Smooth muscle cell (in vitro differentiated cells): ENCODE results near the gene TNFRSF25. TPM values are rescaled to one million over a fixed set of nuclear protein-coding genes. Genes with fewer than 3 reads are reported as not detected.

Source experiments
- DNase-seq: peaks from one replicate; lab custom pipeline; 2025; ENCODE audit not compliant: unreplicated experiment; lab: John Stamatoyannopoulos, UW
- H2AFZ ChIP-seq: fragments of 200-600 bp; sonication (generic); 2 replicates; pipeline ENCODE4 v1.6.0; 2016; ENCODE audit warnings: antibody characterized with exemption, low read depth, mild to moderate bottlenecking
- H3F3A ChIP-seq: fragments of 200-600 bp; sonication (generic); 2 replicates; pipeline ENCODE4 v1.6.0; 2017; ENCODE audit warnings: antibody characterized with exemption, low read depth
- H3K27ac ChIP-seq: fragments of 200-600 bp; sonication (generic); 2 replicates; pipeline ENCODE4 v1.5.1; 2016; ENCODE audit warnings: low read depth, mild to moderate bottlenecking
- H3K27me3 ChIP-seq: fragments of 200-600 bp; sonication (generic); 2 replicates; pipeline ENCODE4 v1.6.1; 2016; ENCODE audit warnings: low read depth, mild to moderate bottlenecking
- H3K36me3 ChIP-seq: fragments of 200-600 bp; sonication (generic); 2 replicates; pipeline ENCODE4 v1.5.1; 2016; ENCODE audit warnings: low read depth
- H3K4me1 ChIP-seq: fragments of 200-600 bp; sonication (generic); 2 replicates; pipeline ENCODE4 v1.5.1; 2016; ENCODE audit warnings: low read depth
- H3K4me2 ChIP-seq: fragments of 200-600 bp; sonication (generic); 2 replicates; pipeline ENCODE4 v1.6.0; 2016; ENCODE audit warnings: mild to moderate bottlenecking
- H3K4me3 ChIP-seq: fragments of 200-600 bp; sonication (generic); 2 replicates; pipeline ENCODE4 v1.5.1; 2016; ENCODE audit warnings: mild to moderate bottlenecking
- H3K79me2 ChIP-seq: fragments of 200-600 bp; sonication (generic); 2 replicates; pipeline ENCODE4 v1.6.0; 2016; ENCODE audit warnings: low read depth, mild to moderate bottlenecking
- H3K9ac ChIP-seq: fragments of 200-600 bp; sonication (generic); 2 replicates; pipeline ENCODE4 v1.6.0; 2016; ENCODE audit warnings: low read depth
- H3K9me3 ChIP-seq: fragments of 200-600 bp; sonication (generic); replicated peaks from 2 replicates; pipeline ENCODE4 v1.5.1; 2016; ENCODE audit warnings: low read depth
- H4K20me1 ChIP-seq: fragments of 200-600 bp; sonication (generic); 2 replicates; pipeline ENCODE4 v1.6.0; 2016; ENCODE audit warnings: low read depth
- CTCF ChIP-seq: fragments of 200-600 bp; sonication (generic); IDR thresholded peaks from 2 replicates; pipeline ENCODE4 v1.5.1; 2017; ENCODE audit warnings: borderline replicate concordance, mild to moderate bottlenecking, antibody characterized with exemption; ENCODE audit not compliant: insufficient read depth, poor library complexity, severe bottlenecking
- WGBS: methylation state at CpG from one replicate; pipeline ENCODE4 v1.1.7; 2016; ENCODE audit warnings: low lambda C conversion rate; 5-methylcytosine and 5-hydroxymethylcytosine counted together
- polyA plus RNA-seq: library from polyadenylated mRNA; unstranded; fragments of >200 nt; fragmentation: Nextera tagmentation; extraction: Ambion mirVana; gene quantifications from 2 replicates; pipeline ENCODE4 v1.2.1, GENCODE V29; 2016
- total RNA-seq: library from RNA; depleted of rRNA; stranded (reverse); fragments of >200 nt; gene quantifications from 2 replicates; pipeline ENCODE4 v1.2.3, GENCODE V29; 2014

The TNFRSF25 gene
- total and polyA plus RNA-seq, 2 experiments from 2014 or later = 10.1 to 19.8 TPM

GRCh38 chr1:6503884-6504602 lies 38.1 kb upstream of the TNFRSF25 start:
- Histone ChIP-seq H3F3A (no peaks in the 10 kb centered on the region), H2AFZ (no peak overlapping the region), H3K9me3 (no peaks in the 10 kb centered on the region), H3K27ac (no peak overlapping the region), H3K36me3 (no peaks in the 10 kb centered on the region), H4K20me1 (no peaks in the 10 kb centered on the region), H3K4me2 (no peak overlapping the region), H3K27me3 (no peaks in the 10 kb centered on the region), H3K9ac (no peak overlapping the region), H3K4me3 (no peak overlapping the region), H3K4me1 (no peaks in the 10 kb centered on the region), H3K79me2 (no peaks in the 10 kb centered on the region)
- no peak for DNase-seq
- WGBS = 81% methylated on average over 16 of the region's 20 CpGs
- TF ChIP-seq CTCF = no peak

- Histone ChIP-seq H4K20me1 (no peaks in the 10 kb centered on the region), H3K4me3 (no peak overlapping the region)
- no peak for DNase-seq
Measured at GRCh38 chr1:6502000-6502891, 36.3 kb upstream of the TNFRSF25 start.

GRCh38 chr1:6501279-6501813 lies 35.4 kb upstream of the TNFRSF25 start:
- no peaks in the 10 kb centered on the region for H3F3A ChIP-seq
- no peak for DNase-seq
- no peak overlapping the region for H3K4me2 ChIP-seq
- no peaks in the 10 kb centered on the region for H4K20me1 ChIP-seq
- no peaks in the 10 kb centered on the region for H3K36me3 ChIP-seq
- H3K79me2 ChIP-seq = no peaks in the 10 kb centered on the region
- H3K4me1 ChIP-seq = peaks cover 14% of the 10 kb centered on the region
- TF ChIP-seq CTCF = no peak
- H3K9ac ChIP-seq = no peak overlapping the region
- H3K9me3 ChIP-seq = no peaks in the 10 kb centered on the region
- 90% methylated on average over 10 of the region's 10 CpGs for WGBS
- no peaks in the 10 kb centered on the region for H3K27me3 ChIP-seq
- H3K4me3 ChIP-seq = no peak overlapping the region
- no peak overlapping the region for H3K27ac ChIP-seq
- H2AFZ ChIP-seq = no peak overlapping the region

More at GRCh38 chr1:6502000-6502891, 36.3 kb upstream of the TNFRSF25 start:
- Histone ChIP-seq H3K79me2 (no peaks in the 10 kb centered on the region), H2AFZ (no peak overlapping the region), H3K9me3 (no peaks in the 10 kb centered on the region), H3K27ac (no peak overlapping the region), H3F3A (no peaks in the 10 kb centered on the region), H3K27me3 (no peaks in the 10 kb centered on the region), H3K36me3 (no peaks in the 10 kb centered on the region), H3K4me2 (no peak overlapping the region), H3K9ac (no peak overlapping the region), H3K4me1 (peaks cover 9% of the 10 kb centered on the region)
- TF ChIP-seq CTCF = no peak
- WGBS = 83% methylated on average over 31 of the region's 31 CpGs
